ENCODE measurements around the gene RNASET2. TPM values are rescaled to one million over a fixed set of nuclear protein-coding genes. Genes with fewer than 3 reads are reported as not detected.

RNASET2 gene
- total and polyA plus RNA-seq, 12 donors, result 19.4 to 218 (median 59.6) TPM

GRCh38 chr6:166933396-166933795, 23.0 kb downstream of the RNASET2 start:
- Histone ChIP-seq H3K27me3 (no peaks in the 10 kb centered on the region), H3K4me3 (no peak overlapping the region), H3K9me3 (replicated peaks in 1 of 3) (no peaks in the 10 kb centered on the region), H3K36me3 (replicated peaks in 1 of 2) (peaks cover 0 to 17% of the 10 kb centered on the region in 2 donors), H3K4me1 (replicated peaks in 1 of 2) (no peaks in the 10 kb centered on the region), H3K27ac (no peak overlapping the region)
- WGBS, 4 donors, result 94 to 99% (median 95%) methylated on average over 6 of the region's 6 CpGs
- TF ChIP-seq CTCF (IDR thresholded peaks at IDR 0.05) (no peak), POLR2A (IDR thresholded peaks at IDR 0.05) (no peak)
- DNase-seq, result no peak
- intact Hi-C loops (cut with DNase I), result no loop called here

GRCh38 chr6:166932616-166933015, 23.7 kb downstream of the RNASET2 start:
- Histone ChIP-seq H3K27me3 (no peaks in the 10 kb centered on the region), H3K27ac (no peak overlapping the region), H3K9me3 (replicated peaks in 1 of 3) (no peaks in the 10 kb centered on the region), H3K4me1 (replicated peaks in 1 of 2) (no peaks in the 10 kb centered on the region), H3K4me3 (no peak overlapping the region), H3K36me3 (replicated peaks in 1 of 2) (peaks cover 0 to 17% of the 10 kb centered on the region in 2 donors)
- DNase-seq, result no peak
- intact Hi-C loops (cut with DNase I), result no loop called here
- 91 to 98% (median 96%) methylated on average over 10 of the region's 10 CpGs for WGBS, 4 donors
- TF ChIP-seq CTCF (IDR thresholded peaks at IDR 0.05) (no peak), POLR2A (IDR thresholded peaks at IDR 0.05) (no peak)

DNA sequence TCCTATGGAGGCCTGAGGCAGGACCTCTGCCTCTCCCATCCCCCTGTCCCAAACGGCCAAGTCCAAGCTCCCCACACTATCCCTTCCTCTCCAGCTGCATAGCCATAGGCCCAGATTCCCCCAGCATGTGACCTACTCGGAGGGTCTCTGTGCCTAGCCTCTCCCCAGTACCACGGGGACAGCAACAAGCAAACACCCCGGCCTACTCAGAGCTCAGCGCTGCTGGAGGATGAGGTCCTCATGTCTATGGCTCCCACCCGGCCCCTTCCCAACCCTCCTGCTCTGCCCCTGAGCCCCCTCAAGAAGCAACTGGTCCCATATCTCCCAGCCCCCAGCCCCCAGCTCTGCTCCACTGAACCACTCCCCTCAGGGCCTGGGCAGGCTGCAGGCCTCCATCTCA, 24.2 kb downstream of the RNASET2 start:
- Histone ChIP-seq H3K27me3 (no peaks in the 10 kb centered on the region), H3K4me3 (no peak overlapping the region), H3K36me3 (replicated peaks in 1 of 2) (peaks cover 0 to 17% of the 10 kb centered on the region in 2 donors), H3K27ac (no peak overlapping the region), H3K4me1 (replicated peaks in 1 of 2) (no peaks in the 10 kb centered on the region), H3K9me3 (replicated peaks in 1 of 3) (no peaks in the 10 kb centered on the region)
- intact Hi-C loops (cut with DNase I), result no loop called here
- WGBS, 4 donors, result 92 to 100% (median 93%) methylated on average over 4 to 6 of the region's 6 CpGs
- TF ChIP-seq POLR2A (IDR thresholded peaks at IDR 0.05) (no peak), CTCF (IDR thresholded peaks at IDR 0.05) (no peak)
- DNase-seq, result no peak

- H3K27ac ChIP-seq, result no peak overlapping the region
- intact Hi-C loops (cut with DNase I), result no loop called here
- 95 to 96% (median 95%) methylated on average over 14 of the region's 14 CpGs for WGBS, 4 donors
- no peak for DNase-seq
- H3K27me3 ChIP-seq, result no peaks in the 10 kb centered on the region
- H3K36me3 ChIP-seq (replicated peaks in 1 of 2), result peaks cover 0 to 17% of the 10 kb centered on the region in 2 donors
- no peaks in the 10 kb centered on the region for H3K4me1 ChIP-seq (replicated peaks in 1 of 2)
- TF ChIP-seq CTCF (IDR thresholded peaks at IDR 0.05) (no peak), POLR2A (IDR thresholded peaks at IDR 0.05) (no peak)
- no peak overlapping the region for H3K4me3 ChIP-seq
- H3K9me3 ChIP-seq (replicated peaks in 1 of 3), result no peaks in the 10 kb centered on the region
Observed at GRCh38 chr6:166931426-166931970, 24.9 kb downstream of the RNASET2 start.

Measured in adrenal gland (tissue), 12 donors.